Kidney capillary endothelial cell (primary cell): Measurements from ENCODE around the gene RNF151.
A peak's percentile ranks its signal among the peaks of the same experiment; 100 is the strongest.

Experiments
- DNase-seq: peaks from one replicate; pipeline ENCODE4 v3.0.0-alpha.2; 2018; ENCODE audit warnings: low spot score

The RNF151 gene

GRCh38 chr16:1978476-1979120 is 11.9 kb downstream of the RNF151 start:
- DNase-seq: no peak

GRCh38 chr16:1979271-1980029 is 12.8 kb downstream of the RNF151 start:
- DNase-seq: no peak

GRCh38 chr16:1980030-1980769 is 13.5 kb downstream of the RNF151 start:
- DNase-seq: no peak

GRCh38 chr16:1980770-1981087 is 14.1 kb downstream of the RNF151 start:
- DNase-seq: no peak

GRCh38 chr16:1981398-1981836 is 14.8 kb downstream of the RNF151 start, which contains the start of gene NOXO1:
TSS of gene NOXO1 (minus strand) at chr16:1981469. CDS start at chr16:1981179, 290 bp downstream.
- DNase-seq: no peak

GRCh38 chr16:1982013-1982433 is 15.4 kb downstream of the RNF151 start:
- no peak for DNase-seq

- no peak for DNase-seq
These were observed 16.4 kb downstream of the RNF151 start for GRCh38 chr16:1982991-1983543.

- peak; percentile 84 for DNase-seq
These were observed 17.1 kb downstream of the RNF151 start, which contains the start of gene GFER for GRCh38 chr16:1983544-1984346. TSS of gene GFER (plus strand) at chr16:1984193. CDS start at chr16:1984219, 26 bp downstream.

GRCh38 chr16:1984347-1985225 is 17.9 kb downstream of the RNF151 start:
- no peak for DNase-seq

GRCh38 chr16:1985466-1986150 is 19.0 kb downstream of the RNF151 start:
- no peak for DNase-seq

- DNase-seq: no peak
These were observed 20.5 kb downstream of the RNF151 start for GRCh38 chr16:1987198-1987597.

- no peak for DNase-seq
These were observed 22.8 kb downstream of the RNF151 start, which contains the start of gene SYNGR3 for GRCh38 chr16:1989209-1990100. TSS of gene SYNGR3 (plus strand) at chr16:1989970. CDS start at chr16:1990103, 133 bp downstream.

GRCh38 chr16:1990101-1990350 is 23.4 kb downstream of the RNF151 start:
- no peak for DNase-seq

- no peak for DNase-seq
These were observed 23.9 kb downstream of the RNF151 start for GRCh38 chr16:1990351-1991134.

GRCh38 chr16:1991135-1991551 is 24.5 kb downstream of the RNF151 start:
- no peak for DNase-seq

- no peak for DNase-seq
These were observed 24.9 kb downstream of the RNF151 start for GRCh38 chr16:1991588-1991947.

GRCh38 chr16:1991948-1992703 is 25.5 kb downstream of the RNF151 start:
- peak; percentile 87 for DNase-seq
